Measurements from ENCODE around the gene CKAP5.

DNA sequence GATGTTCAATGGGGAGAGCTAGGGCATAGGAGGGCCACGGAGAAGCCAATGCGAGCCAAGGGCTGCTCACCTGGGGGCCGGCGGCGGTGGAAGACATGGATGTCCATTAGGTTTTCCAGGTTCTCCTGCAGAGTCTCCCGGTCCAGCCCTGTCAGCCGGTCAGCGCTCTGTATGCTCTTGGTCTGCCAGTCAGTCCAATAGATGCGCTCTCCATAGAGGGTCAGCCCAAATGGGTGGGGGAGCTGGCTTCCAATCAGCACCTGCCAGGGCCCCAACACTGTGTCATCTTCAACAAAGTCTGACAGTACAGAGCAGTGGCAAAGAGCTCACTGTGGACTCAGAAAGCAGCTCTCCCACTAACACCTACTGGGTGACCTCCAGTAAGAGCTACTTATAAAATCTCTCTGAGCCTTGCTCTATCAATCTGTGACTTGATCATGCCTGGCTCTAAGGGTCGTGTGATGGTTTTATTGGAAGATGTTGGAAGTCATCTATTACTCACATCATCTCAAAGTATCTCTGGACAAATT, 33.0 kb upstream of the CKAP5 start:
- TF ChIP-seq, protein P1, sequence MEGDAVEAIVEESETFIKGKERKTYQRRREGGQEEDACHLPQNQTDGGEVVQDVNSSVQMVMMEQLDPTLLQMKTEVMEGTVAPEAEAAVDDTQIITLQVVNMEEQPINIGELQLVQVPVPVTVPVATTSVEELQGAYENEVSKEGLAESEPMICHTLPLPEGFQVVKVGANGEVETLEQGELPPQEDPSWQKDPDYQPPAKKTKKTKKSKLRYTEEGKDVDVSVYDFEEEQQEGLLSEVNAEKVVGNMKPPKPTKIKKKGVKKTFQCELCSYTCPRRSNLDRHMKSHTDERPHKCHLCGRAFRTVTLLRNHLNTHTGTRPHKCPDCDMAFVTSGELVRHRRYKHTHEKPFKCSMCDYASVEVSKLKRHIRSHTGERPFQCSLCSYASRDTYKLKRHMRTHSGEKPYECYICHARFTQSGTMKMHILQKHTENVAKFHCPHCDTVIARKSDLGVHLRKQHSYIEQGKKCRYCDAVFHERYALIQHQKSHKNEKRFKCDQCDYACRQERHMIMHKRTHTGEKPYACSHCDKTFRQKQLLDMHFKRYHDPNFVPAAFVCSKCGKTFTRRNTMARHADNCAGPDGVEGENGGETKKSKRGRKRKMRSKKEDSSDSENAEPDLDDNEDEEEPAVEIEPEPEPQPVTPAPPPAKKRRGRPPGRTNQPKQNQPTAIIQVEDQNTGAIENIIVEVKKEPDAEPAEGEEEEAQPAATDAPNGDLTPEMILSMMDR (IDR thresholded peaks at IDR 0.05): no peak
- no peak for TF ChIP-seq POLR2A (IDR thresholded peaks at IDR 0.05)
